ENCODE results near the gene MAP2K3.
"Not testable (repeated sequence)": the region's sequence is repeated elsewhere in the genome, so short reads cannot be mapped to it uniquely, and the experiment has no call there.

MAP2K3 gene

DNA sequence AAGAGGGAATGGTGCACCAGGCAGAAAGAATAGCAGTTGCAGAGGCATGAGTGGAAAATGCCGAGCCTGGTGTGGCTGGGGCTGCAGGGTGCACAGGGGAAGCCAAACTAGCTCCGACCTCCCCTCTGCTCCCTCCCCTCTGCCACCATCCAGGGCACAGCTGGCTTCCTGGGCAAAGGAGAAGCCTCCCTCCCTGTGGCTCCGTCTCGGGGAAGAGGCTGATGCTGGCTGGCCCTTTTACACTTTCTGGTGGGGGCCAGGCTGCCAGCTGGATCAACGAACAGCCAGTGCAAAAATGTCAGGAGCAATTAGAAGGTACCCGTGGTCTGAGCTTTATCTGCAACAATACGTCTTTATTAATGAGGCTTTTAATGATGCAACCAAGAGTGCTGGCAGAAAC, 54.5 kb downstream of the MAP2K3 start:
- no peak for DNase-seq

DNA sequence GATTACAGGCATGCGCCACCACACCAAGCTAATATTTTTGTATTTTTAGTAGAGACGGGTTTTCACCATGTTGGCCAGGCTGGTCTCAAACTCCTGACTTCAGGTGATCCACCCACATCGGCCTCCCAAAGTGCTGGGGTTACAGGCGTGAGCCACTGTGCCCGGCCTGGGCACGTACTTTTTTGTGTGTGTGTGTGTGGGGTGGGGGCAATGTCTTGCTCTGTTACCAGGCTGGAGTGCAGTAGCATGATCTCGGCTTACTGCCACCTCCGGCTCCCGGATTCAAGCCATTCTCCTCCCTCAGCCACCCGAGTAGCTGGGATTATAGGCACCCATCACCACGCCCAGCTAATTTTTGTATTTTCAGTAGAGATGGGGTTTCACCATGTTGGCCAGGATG, 55.1 kb downstream of the MAP2K3 start:
- not testable (repeated sequence) for DNase-seq

DNA sequence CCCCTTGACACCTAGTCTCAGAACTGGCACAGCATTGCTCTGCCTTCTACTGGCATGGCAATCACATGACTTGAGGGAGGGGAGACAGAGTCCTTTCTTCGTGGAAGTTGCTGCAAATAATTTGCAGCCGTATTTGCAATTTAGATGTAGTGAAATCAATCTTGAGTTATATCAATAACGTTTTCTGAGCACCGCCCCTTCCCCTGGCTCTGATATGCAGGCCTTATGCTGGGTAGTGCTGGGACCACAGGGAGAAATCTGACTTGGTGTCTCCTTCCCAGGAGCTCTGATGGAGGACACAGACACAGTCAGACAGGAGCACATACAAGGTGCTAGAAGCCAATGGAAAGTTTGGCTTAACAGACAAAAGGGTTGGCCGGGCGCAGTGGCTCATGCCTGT, 55.9 kb downstream of the MAP2K3 start:
- DNase-seq: not testable (repeated sequence)

DNA sequence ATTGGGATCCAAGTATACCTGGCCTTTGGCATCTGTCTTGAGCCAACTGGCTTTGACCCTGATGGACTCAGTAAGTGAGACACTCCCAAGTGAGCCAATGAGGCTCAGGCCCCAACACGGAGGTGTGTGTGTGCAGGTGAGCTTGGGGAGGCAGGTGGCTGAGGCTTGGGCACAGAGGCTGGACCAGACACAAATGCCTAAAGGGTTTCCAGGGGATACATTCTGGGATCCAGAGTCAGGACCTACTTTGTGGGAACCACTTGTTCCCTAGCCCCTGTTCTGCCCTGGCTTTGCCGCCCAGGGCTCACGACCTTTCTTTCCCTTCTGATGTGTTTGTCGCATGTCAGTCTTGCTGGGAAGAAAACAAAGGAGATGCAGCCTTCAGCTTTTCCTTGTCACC, 56.8 kb downstream of the MAP2K3 start:
- DNase-seq: not testable (repeated sequence)

DNA sequence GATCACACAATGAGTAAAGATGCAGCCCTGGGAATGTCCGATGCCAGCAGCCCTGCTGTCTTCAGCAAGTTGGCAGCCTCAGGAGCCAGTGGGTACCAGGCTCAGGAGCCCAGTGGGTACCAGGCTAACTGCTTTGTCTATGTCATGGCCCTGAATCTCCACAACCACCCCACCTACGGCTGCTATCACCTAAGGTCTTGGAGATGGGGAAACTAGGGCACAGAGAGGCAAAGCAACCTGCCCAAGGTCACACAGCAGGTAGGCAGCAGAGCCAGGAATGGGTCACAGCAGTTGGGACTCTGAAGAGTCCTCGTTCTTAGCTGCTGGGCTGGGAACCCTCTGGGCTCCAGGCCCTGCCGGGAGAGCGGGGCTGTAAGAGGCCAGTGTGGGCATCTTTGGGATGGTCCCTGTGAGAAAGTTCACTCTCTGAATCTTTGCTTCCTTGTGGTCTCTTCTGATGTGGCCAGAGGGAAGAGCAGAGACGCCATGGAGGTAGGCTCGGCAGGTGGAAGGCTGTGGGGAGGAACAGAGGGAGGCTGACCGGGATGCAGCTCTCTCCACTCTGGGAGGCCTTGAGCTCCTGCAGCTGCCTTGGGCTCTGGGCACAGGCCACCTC, 57.5 kb downstream of the MAP2K3 start:
- DNase-seq: not testable (repeated sequence)

DNA sequence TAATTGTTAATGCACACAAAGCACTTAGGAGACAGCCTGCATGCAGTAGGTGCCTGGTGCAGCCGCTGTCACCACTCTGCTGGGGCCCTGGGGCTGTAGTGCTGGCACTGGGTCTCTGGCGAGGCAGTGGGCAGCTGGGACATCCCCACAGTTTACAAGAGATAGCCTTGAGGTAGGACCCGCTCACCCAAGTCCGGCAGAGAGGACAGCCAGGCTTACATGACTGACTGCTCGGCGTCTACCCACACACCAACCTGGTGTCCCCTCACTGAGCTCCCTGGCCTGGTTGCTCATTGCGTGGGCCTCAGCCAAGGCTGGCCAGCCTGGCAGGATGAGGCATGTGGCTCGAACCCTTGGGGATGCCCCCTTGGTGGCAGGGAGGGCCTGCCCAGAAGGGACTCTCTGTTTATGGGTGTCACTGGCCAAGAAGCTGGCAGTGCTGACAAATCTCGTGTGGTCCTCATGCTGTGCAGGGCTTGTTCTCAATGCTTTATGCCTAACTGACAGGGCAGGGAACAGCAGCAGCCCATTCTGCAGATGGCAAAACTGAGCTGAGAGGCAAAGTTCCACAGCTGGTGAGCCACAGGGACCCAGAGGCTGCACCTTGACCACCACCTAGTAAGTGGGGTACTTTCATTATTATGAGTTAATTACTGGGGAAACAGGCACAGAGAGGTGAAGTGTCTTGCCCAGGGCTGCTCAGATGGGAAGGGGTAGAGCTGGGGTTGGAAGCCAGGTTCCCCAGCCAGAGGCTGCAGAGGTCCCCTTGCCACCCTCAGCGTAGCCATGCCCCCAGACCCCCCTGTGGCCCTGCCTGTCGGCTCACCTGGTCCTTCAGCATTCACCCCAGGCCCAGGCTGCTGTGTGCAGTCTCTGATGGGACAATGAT, 58.8 kb downstream of the MAP2K3 start:
- not testable (repeated sequence) for DNase-seq

DNA sequence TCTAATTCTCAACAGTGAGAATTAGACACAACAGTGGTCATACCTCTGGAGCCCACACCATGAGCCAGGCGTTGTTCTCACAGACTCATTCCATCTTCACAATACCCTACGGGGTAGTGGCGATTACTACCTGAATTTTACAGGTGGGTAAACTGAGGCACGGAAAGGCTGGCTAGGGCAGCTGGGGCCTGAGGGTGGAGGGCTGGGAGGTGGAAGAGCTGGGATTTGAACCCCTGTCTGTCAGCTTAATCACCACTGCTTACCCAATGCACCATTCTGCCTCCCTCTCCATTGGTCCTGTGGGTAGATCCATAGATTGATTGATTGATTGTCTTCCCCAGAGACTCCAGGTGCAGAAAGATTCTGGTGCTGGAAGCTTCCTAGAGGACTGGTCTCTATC, 60.3 kb downstream of the MAP2K3 start:
- DNase-seq: not testable (repeated sequence)

DNA sequence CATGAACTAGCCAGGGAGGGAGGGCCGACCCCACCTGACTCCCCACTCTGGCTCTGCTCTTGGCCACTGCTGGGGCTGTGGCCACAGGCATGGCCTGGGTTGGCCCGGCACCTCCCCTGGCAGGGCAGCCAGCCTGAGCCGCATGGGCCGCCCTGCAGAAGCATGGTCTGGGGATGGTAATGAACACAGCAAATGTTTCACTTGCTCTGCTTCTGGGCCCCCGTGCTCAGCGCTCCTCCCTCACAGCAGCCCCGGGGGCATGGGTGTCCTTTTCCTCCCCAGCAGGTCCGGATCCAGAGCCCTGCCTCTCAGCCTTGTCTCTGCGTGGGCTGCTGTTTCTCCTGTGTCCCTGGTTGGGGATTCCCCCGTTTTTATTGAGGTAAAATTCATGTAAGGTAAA, 60.7 kb downstream of the MAP2K3 start:
- DNase-seq: no peak

DNA sequence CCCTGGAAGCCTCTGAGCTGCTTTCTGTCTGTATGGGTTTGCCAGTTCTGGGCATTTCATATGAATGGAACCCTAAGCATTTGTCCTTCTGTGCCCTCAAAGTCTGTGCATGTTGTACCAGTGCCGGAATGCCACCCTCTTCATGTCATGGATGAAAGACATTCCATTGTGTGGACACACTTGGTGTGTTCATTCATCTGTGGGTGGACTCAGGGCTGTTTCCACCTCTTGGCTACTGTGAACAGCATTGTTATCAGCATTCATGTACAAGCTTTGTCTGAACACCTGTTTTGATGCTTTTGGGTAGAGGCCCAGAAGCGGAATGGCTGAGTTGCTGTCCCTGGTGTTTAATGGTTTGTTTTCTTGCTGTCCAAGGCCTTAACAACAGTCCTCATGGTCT, 61.6 kb downstream of the MAP2K3 start:
- DNase-seq: not testable (repeated sequence)

DNA sequence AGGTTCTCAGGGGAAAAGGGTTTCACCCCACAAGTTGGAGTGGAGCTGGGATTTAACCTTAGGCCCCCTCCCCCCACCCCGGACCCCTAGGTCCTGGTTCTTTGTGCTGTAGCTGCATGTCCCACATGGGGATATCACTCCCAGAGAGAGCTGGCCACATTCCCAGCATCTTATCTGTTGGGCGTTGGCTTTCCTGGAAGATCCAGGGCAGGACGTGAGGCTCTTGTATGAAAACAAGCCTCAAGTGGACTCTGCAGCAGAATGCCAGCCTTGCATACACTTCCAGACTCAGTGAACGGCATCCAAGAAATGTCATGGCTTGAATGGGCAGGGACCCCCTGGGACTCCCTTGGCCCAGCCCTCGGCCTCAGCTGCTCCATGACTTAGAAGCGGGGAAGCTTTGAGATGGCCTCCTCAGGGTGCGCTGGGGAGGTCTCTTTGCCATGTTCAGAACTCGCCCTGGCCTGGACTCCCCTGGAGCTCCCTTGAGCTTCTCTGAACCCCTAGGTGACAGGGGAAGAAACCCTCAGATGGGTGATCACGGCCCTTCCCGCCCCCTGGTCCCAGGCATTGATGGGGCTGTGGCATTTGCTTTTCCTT, 62.2 kb downstream of the MAP2K3 start:
- DNase-seq: not testable (repeated sequence)

DNA sequence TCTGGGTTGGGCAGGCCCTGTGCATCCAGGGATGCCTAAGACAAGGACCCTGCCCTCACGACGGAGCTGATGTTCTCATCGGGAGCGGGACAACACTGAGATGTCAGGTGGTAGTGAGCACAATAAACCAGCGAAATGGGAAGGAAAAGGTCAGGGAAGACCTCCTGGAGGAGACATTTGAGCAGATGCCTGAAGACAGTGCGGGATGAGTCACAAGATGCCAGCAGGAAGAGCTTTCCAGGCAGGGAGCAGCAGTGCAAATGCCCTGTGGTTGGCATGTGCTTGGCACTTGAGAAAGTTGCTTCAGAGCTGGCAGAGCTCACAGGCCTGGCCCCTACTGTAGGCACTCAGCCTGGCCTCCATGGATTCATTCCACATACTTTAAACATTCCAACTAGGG, 63.1 kb downstream of the MAP2K3 start:
- DNase-seq: not testable (repeated sequence)

DNA sequence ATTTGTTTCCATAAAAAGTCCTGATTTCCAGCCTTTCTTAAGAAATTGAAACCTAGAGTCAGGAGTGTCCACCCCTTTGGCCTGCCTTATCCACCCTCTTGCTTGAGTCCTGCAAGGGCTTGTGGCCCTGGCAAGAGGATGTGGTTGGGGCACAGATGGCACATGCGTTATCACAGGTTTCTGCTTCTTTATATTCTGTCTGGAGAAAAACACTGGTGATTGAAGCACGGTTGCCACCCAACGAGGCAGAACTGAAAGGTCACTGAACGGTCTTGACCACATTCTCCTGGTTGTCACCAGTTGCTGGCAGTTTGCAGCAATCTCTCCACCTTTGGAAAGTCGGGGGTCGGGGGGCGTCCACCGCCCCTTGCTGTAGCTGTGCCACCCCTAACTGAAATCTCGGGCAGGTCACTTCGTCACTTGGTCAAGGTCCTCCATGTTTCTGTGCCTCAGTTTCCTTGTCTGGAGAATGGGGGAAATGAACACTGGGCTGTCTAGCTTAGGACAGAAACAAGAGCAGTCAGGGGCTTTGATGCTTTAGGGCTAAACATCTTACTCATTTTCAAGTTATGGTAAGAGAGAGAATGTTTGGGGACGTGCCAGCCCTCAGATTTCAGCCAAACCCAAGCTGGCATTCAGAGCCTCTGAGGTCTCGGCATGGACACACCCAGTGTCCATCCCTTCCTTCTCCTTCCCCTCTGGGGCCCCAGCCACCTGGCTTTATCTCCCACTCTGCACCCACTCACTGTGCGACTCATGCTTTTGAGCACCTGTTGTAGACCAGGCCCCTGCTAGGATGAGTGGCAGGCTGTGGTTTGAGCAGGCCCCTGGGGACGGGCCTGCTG, 63.8 kb downstream of the MAP2K3 start:
- DNase-seq: not testable (repeated sequence)

DNA sequence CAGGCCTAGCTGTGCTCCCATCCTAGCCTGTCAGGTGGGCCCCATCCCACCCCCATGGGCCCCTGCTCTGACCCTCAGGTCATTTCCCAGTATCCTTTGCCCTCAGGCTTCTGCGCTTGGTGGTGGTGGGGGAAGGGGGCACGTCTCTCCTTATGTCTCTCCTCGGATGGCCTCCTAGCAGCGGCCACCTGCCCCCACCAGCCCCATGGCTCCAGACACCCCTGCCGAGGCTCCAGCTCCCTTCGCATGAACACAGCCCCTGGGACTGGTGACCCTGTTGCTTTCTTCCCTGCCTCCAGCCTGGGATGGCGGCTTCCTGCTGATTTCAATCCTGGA, 64.4 kb downstream of the MAP2K3 start:
- DNase-seq: not testable (repeated sequence)

DNA sequence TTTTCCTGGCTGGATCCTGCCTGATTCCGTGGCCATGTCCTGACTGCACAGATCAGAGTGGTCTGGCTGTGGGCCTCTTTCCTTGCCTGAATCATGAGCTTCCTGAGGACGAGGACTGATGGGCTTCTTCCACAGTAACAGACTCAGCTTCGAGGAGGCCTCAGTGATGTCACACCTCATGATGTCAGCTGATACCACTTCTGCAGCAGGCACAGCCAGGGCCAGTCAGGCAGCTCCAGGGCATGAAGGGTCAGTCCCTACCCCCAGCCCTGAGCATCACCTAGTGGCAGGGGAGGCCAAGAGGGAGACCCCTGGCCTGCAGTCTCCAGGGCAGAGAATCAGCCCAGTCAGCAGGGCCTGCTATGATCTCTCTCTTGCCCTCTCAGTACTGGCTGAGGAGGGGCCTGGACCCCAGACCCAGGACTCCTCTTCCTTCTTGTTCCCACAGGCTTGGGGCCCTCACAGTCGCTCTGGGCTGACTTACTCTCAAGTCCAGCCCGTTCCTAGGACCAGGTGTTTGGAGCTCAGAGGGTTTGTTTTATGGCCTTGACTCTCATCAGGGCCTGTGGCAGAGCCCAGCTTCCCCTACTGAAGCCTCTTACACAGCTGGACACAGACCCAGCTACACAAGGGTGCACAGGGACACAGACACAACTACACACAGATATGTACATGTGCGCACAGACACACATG, 65.0 kb downstream of the MAP2K3 start:
- DNase-seq: not testable (repeated sequence)

DNA sequence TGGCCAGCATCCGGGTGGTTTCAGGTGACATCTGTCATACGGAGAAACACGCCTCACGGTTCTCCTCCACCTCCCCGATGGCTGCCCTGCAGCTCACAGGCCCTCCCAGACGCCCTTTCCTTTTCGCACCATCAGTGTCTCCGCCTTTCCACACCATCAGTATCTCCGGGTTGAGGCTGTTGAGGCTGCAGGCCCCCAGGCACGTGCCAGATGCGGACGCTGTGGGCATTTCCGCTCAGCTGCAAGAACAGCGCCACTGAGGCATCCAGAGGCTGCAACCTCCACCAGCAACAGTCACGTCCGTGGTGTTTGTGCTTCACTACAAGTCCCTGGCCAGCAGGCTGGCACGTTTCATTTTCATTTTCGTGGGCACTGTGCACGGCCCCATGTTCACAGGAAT, 66.0 kb downstream of the MAP2K3 start:
- not testable (repeated sequence) for DNase-seq

DNA sequence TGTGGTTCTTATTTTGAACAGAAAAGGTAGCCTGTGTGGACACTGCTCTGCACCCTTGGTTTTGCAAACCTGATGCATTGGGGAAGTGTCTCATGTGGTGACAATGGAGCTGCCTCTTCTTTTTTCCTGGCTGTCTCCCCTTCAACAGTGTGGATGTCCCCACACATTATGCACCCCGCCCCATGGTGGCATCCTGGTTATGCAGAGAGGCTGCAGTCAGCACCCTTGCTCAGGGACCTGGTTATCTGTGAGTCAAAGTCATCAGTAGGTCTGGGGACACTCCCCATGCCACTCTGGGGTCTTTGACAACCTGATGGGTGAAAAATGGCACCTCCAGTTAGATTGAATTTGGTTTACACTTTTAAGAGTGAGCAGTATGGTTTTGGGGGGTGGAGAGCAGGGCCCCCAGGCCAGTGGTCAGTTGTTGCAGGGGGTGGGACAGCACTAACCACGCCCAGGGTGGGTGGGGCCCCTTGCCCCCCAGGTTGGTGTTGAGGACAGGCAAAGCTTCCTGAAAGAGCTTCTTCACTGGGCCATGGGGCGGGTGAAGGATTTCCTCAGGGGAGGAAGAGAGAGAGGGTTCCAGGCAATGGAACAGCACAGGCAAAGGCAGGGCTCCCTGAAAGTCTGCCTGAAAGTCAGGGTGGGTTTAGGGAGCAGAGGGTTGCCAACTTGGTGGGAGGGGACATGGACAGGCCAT, 67.0 kb downstream of the MAP2K3 start:
- no peak for DNase-seq

DNA sequence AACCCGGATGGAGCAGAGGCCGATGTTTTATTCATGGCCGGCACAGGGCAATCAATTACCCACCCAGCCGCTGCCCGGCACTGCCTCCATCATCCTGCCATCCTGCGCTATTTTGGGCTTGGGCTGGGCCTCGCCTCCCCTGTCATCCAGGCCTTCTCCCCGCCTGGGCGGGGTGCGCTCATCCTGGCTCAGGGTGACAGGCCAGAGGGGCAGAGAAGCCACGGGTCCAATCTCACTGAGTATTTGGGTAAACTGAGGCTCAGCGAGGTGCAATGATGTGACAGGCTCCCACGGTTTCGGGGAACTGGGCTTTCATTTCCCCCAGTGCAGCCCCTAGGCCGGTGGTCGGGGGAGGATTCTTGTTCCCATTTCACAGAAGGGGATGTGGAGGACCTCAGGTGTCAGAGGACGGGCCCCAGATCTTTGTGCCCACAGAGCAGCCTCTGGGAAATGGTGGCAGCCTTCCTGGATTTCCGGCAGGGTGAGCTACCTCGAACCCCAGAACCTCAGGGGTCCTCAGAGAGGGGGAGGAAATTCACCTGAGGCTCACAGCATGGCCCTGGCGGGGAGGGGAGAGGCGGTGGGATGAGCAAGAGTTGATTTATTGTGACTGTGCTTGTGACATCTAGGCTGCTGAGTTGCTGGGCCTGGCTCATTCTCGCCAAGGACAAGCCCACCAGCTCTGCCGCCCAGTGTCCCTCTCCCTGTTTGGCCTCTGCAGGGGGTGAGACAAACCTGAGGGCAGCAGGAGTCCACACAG, 67.9 kb downstream of the MAP2K3 start:
- DNase-seq: no peak

DNA sequence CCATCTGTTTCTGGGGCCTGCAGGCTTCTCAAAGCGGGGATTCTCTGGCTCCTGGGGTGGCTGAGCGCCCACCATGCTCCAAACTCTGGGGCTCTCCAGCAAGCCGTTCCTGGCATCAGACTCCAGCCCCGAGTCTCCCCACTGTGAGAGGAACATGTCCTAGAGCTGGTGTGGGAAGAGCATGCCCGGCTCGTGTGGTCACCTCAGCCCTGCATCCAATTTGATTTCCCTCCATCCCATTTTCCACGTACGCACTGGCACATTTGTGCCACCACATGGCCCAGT, 68.4 kb downstream of the MAP2K3 start:
- DNase-seq: no peak

DNA sequence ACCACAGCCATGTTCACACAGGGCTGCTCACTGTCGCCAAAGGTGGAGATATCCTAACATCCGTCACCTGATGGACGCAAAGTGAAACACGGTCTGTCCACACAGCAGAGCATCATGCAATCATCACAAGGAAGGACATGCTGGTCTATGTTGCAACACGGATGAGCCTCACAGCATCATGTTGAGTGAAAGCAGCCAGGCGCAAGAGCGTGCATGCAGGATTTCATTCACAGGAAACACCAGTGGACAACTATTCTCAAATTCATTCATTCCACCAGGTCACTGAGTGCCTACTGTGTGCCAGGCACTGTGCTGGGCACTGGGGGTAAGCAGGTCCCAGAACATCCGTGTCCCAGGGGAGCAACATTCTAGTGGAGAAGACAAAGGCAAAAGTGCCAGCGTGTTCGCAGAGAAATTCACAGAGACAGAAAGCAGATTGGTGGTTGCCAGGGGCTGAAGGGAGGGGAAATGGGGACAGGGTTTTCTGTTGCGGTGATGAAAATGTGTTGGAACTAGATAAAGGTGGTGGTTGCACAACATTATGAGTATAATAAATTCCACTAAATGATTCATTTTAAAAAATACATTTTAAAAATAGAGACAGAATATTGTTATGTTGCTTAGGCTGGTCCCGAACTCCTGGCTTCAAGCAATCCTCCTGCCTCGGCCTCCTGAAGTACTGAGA, 69.0 kb downstream of the MAP2K3 start:
- no peak for DNase-seq

DNA sequence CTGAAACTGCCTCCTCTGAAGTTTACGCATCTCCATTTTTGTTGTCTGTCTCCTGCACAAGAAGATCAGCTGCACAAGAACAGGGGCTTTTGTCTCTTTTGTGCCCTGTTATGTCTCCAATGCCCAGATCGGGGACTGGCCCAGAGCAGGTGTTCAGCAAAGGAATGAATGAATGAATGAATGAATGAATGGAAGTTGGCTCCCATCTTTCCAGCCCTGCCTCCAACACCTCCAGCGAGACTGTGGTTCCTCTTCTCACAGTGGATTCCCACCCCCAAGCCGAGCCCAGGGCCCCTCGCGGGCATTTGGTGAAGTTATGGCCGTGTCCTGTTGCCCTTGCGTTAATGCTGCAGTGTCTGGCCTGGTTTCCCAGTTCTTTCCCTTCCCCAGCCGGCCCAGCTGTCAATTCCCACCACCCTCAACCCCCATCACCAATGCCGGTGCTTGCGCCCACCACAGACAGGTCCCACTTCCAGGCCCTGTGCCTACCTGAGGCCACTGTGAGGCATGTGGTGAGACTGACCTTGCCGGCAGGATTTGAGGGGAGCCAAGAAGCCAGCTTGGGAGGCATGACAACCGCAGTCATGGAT, 70.4 kb downstream of the MAP2K3 start:
- no peak for DNase-seq

All from NCI-H1436 (cell line).